Choroid plexus epithelial cell (primary cell): Measurements from ENCODE around the gene VSIG10.
"Not testable (repeated sequence)": the region's sequence is repeated elsewhere in the genome, so short reads cannot be mapped to it uniquely, and the experiment has no call there.

Experiments
- DNase-seq: peaks from one replicate; pipeline ENCODE4 v3.0.0-alpha.2; 2010; ENCODE audit warnings: low read depth
- H3K4me3 ChIP-seq: 2 replicates; pipeline ENCODE4 v1.5.1; 2011; ENCODE audit warnings: low read depth, mild to moderate bottlenecking, control low read depth, low read length, moderate library complexity
- TF ChIP-seq, protein P1 (sequence below): conservative IDR thresholded peaks from 2 replicates; pipeline ENCODE4 v1.5.1; 2011; ENCODE audit warnings: low read depth, mild to moderate bottlenecking, control low read depth, inconsistent platforms, low read length, moderate library complexity

VSIG10 gene

GRCh38 chr12:118144499-118144898 is 40.7 kb upstream of the VSIG10 start:
- no peak overlapping the region for H3K4me3 ChIP-seq
- DNase-seq: no peak
- TF ChIP-seq, protein P1, sequence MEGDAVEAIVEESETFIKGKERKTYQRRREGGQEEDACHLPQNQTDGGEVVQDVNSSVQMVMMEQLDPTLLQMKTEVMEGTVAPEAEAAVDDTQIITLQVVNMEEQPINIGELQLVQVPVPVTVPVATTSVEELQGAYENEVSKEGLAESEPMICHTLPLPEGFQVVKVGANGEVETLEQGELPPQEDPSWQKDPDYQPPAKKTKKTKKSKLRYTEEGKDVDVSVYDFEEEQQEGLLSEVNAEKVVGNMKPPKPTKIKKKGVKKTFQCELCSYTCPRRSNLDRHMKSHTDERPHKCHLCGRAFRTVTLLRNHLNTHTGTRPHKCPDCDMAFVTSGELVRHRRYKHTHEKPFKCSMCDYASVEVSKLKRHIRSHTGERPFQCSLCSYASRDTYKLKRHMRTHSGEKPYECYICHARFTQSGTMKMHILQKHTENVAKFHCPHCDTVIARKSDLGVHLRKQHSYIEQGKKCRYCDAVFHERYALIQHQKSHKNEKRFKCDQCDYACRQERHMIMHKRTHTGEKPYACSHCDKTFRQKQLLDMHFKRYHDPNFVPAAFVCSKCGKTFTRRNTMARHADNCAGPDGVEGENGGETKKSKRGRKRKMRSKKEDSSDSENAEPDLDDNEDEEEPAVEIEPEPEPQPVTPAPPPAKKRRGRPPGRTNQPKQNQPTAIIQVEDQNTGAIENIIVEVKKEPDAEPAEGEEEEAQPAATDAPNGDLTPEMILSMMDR: no peak

- TF ChIP-seq, protein P1: no peak
- no peak overlapping the region for H3K4me3 ChIP-seq
- DNase-seq: no peak
These were observed 37.0 kb upstream of the VSIG10 start for GRCh38 chr12:118140825-118141224.

DNA sequence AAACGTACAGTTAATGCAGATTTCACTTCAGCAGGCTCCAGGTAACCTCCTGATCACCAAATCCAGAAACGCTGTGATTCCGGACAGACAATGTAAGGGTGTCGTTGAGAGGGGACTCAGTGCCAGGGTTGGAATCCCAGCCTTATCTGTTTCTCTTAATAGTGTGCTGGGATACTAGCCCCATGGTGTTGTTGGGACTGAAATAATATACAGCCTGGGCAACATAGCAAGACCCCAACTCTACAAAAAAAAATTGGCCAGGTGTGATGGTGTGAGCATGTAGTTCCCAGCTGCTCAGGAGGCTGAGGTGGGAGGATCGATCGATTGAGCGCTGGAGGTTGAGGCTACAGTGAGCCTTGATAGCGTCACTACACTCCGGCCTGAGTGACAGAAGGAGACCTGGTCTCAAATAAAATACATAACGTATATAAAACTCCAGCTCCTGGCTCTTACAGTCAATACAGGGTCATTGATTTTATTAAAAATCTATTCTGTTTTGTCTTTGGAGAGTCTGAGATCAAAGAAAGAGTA is 33.4 kb upstream of the VSIG10 start:
- peak overlapping the region; percentile 95 for H3K4me3 ChIP-seq
- no peak for DNase-seq
- TF ChIP-seq, protein P1: no peak

DNA sequence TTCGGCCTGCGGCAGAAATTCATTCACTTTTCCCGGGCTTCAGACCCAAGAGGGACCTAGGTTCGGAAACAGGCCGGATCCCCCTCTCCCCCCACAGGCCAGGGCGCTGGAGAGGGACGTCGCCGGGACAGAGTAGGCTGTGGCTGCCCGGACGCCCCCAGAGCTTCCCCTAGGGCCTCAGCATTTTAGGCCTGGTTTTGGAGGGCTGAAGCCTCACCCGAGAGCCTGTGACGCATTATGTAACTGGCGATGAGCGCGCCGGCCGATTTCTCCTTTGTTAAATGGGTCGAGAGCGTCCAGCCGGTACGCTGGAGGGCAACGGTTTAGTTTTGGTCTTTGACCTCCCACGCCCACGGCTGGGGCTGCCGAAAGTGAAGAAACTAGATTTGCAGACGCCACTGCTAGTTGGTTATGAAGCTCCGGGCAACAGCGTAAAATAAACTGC is 32.8 kb upstream of the VSIG10 start:
- peak overlapping the region; percentile 95 for H3K4me3 ChIP-seq
- TF ChIP-seq, protein P1: no peak
- DNase-seq: peak; percentile 34

- H3K4me3 ChIP-seq: peak within 1 kb of the TSS; percentile 95
These were observed 32.2 kb upstream of the VSIG10 start, which contains the start of gene PEBP1 for GRCh38 chr12:118135788-118136558. Gene PEBP1, plus strand, starts transcription at chr12:118136124. Its CDS starts 86 bp downstream, at chr12:118136210.

DNA sequence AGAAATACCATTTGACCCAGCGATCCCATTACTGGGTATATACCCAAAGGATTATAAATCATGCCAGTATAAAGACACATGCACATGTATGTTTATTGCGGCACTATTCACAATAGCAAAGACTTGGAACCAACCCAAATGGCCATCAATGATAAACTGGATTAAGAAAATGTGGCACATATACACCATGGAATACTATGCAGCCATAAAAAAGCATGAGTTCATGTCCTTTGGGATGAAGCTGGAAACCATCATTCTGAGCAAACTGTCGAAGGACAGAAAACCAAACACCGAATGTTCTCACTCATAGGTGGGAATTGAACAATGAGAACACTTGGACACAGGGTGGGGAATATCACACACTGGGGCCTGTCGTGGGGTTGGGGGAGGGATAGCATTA is 25.6 kb upstream of the VSIG10 start:
- DNase-seq, H3K4me3 ChIP-seq: not testable (repeated sequence)

More at GRCh38 chr12:118135788-118136558, 32.2 kb upstream of the VSIG10 start, which contains the start of gene PEBP1:
- peak; percentile 92 for DNase-seq
- TF ChIP-seq, protein P1: no peak

GRCh38 chr12:118127867-118128266 is 24.1 kb upstream of the VSIG10 start:
- TF ChIP-seq, protein P1: no peak
- no peak for DNase-seq
- no peak overlapping the region for H3K4me3 ChIP-seq
